ENCODE results near the gene TRIM75.
"Not testable (repeated sequence)": the region's sequence is repeated elsewhere in the genome, so short reads cannot be mapped to it uniquely, and the experiment has no call there.

The TRIM75 gene

DNA sequence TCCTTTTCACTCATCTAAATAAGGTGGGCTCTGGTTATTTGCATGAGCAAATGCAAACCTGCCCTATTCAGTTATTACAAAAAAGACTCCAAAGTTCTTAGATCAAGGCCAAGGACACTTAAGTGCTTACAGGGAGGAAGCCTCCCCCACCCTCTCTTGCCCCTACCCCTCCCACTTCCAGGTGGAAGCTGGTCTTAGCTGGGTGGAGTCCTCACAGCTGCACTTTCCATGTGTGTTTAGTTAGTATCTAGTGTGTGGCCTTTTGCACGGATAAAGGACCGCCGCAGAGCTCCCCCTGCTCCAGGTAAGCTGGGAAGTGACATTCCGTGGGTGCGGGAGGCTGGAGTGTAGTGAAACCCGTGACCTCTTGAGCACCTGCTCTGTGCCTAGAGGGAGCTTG lies at the start of gene TRIM75:
TSS of gene TRIM75 (plus strand) at position 222 of the 400 bp plus-strand sequence. CDS start 5,282 bp downstream, outside the sequence.
- DNase-seq, result no peak

DNA sequence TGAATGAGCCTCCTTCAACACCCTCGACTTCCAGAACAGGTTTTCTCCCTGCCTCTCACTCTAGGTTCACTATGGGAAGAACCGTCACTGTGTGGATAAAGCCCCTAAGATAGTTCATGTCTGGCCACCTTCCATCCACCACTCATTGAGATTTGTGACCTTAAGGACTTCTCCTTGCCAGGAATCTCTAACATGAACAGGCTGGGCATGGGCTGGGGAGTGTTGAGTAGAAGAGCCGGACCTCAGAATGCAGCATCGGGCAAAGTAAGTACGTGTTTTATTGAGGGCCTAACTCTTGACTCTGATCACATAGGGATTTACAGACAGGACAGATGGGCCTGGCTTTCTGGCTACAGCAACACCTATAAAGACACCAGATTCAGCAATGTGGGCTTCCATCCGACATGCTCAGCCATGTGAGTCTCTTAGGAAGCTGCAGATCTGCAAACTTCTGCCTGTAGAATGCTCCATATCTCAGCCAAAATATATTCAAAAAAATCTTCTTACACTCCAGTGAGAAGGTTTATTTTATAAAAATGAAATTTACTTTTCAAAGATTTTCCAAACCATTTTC lies 48.2 kb upstream of the TRIM75 start:
- peak; percentile 21 to 50 for DNase-seq

DNA sequence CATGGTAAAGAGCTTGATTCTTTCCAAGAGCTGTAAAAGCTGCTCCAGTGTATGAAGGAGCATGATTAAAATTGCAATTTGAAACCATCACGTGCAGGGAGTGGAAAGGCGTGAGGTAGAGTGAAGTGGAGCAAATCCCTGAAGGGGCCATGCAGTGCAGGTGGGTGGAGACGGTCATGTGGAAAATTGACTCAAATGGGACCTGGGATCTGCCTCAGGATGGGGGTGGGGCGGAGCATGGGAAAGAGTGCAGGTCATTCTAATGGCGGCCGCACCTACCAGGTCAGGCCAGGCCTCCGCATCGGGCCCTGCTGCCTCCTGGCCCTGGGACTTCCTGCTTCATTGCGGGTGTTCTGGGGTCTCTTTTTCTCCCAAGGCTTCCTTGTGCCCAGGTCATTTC lies 47.2 kb upstream of the TRIM75 start:
- peak; percentile 25 to 64 for DNase-seq

GRCh38 chr4:165006886-165007285 lies 46.8 kb upstream of the TRIM75 start:
- peak in 1 of 2 experiments; percentile 41 for DNase-seq

- DNase-seq, result no peak
Measured at GRCh38 chr4:165009493-165010227, 44.0 kb upstream of the TRIM75 start.

DNA sequence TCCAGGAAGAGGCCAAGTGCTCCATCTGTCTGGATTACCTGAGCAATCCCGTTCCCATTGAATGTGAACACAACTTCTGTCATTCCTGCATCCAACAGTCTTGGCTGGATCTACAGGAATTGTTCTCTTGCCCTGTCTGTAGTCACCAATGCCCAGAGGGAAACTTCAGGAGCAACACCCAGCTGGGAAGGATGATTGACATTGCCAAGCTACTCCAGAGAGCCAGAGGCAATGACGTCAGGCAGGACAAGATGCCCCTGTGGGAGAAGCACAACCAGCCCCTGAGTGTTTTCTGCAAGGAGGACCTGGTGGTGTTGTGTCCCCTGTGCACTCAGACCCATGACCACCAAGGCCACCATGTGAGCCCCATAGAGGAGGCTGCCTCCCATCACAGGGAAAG lies 43.2 kb upstream of the TRIM75 start:
- DNase-seq, result no peak

DNA sequence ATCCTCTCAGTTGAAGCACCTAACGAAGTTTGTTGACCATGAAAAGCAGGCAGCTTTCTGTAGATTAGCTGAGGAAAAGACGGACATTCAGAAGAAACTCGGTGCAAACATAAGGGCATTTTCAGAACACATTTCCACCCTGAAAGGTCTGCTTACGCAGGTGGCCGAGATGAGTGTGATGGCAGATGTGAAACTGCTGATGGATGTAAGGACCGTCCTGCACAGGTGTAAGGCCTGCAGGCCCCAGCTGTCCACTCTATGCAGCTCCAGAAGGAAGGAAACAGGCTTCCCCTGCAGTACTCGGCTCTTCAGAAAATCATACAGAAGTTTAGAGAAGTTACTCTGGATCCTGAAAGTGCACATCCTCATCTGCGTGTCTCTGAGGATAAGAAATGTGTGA lies 42.7 kb upstream of the TRIM75 start:
- DNase-seq, result peak in 1 of 2 experiments; percentile 5

GRCh38 chr4:165011403-165011802 lies 42.3 kb upstream of the TRIM75 start:
- no peak for DNase-seq

DNA sequence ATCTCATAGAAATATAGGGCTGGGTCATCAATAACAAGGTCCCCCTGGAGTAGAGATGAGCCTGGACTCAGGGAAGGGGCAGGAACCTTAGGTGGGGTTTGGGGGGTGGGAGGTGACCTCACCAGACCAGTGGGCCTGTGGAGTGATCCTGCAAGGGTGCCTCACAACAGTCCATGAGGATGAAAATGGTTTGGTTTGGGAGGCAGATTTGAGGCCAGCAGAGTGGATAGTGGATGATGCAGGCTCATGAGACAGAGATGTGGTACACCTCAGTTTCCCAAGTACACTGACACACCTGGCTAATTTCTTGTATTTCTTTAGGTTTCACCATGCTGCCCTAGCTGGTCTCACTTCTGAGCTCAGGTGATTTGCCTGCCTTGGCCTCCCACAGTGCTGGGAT lies 40.0 kb upstream of the TRIM75 start:
- no peak for DNase-seq

GRCh38 chr4:165016971-165017370 lies 36.7 kb upstream of the TRIM75 start:
- DNase-seq, result no peak

DNA sequence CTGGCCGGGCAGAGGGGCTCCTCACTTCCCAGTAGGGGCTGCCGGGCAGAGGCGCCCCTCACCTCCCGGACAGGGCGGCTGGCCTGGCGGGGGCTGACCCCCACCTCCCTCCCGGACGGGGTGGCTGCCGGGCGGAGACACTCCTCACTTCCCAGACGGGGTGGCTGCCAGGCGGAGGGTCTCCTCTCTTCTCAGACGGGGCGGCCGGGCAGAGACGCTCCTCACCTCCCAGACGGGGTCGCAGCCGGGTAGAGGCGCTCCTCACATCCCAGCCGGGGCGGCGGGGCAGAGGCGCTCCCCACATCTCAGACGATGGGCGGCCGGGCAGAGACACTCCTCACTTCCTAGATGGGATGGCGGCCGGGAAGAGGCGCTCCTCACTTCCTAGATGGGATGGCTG lies 33.7 kb upstream of the TRIM75 start:
- DNase-seq, result not testable (repeated sequence)

GRCh38 chr4:165025782-165026181 lies 27.9 kb upstream of the TRIM75 start:
- DNase-seq, result not testable (repeated sequence)

DNA sequence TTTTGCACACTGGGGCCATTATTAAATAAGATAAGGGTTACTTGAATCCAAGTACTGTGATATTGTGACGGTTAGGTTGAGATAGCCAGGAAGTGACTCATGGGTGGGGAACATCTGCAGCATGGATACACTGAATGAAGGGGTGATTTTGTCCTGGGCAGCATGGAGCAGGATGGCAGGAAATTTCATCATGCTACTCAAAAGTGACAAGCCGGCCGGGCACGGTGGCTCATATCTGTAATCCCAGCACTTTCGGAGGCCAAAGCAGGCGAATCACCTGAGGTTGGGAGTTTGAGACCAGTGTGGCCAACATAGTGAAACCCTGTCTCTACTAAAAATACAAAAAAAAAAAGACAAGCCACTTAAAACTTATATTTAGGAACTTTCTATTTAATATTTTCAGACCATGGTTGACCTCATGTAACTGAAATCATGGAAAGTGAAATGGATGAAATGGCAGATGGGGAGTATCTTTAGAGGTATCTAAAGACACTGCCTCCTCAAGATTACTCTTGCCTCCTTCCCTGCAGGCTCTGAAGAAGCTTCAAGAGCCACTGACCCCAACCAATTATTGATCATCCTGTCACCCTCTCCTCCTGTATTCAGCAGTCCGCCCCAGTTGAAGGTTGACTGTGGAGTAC lies 25.8 kb upstream of the TRIM75 start:
- DNase-seq, result no peak

DNA sequence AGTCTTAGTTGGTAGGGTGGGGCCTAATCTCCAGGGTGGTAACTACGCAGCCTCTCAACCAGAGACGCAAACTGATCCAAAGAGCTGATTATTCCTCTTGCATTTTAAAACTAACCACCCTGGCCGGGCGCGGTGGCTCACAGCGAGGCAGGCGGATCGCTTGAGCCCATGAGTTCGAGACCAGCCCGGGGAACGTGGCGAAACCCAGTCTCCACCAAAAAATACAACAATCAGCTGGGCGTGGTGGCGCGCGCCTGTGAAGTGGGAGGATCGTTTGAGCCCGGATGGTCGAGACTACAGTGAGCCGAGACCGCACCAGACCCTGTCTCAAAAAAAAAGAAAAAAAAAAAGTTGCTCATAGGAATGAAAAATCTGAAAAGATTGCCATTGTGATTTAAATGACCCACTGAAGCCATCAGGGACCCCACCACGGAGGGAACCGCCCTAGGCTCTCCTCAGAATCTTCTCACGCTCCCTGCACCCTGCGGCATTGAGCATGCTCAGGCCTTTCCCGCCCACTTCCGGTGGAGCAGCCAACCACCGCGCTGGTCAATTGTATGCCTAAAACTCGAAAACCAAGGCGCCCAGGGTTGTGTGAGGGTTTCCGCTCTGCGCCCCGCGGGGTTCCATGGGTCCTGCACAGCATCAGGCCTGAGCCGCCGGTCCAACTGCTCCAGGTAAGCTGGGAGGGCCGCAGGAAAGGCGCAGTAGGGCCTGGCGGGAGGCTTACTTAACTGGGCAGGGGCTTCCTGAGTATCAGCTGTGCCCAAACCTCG lies 22.0 kb upstream of the TRIM75 start, which contains the start of gene TRIM60:
TSS of gene TRIM60 (plus strand) at position 564 of the 776 bp plus-strand sequence. CDS start 8,074 bp downstream, outside the sequence.
- DNase-seq, result no peak

GRCh38 chr4:165048170-165048569 lies 5.5 kb upstream of the TRIM75 start:
- no peak for DNase-seq

DNA sequence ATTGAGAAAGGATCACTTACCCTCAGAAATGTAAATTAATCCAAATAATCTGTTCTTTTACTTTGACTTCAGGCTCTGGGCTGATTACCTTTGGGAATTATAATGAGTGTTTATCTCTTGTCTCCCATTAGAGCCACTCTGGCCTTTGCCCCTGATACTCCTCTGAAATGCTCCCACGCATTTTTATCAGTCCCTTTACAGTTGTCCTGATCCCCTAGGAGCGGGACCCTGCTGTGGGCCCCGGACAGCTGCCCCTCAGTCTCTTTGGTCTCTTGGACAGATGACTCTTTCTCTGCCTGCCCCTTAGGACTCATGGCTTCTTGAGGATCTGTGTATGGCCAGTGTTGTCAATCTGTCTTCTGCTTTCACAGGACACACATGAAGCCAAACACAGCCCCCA lies 1.0 kb upstream of the TRIM75 start:
- DNase-seq, result no peak

- no peak for DNase-seq
Measured at GRCh38 chr4:165055601-165056000, 1.9 kb downstream of the TRIM75 start.

DNA sequence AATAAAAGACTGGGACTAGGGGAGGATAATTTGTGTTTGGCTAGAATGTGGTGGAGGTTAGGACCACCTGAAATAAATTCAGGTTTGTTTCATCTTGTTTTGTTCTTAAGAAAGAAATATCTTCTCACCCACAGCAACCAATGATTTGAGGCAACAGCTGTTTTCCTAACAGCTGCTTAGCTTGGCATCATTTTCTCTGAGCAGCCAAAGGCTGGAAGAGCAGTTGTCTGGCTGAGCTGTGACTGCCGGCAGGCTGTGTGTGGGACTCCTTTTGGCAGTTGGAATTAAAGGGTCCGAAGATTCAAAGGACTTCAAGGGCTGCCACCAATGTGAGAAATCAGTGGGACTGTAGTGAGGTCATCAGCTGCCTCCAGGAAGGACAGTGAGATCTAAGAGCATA lies 5.0 kb downstream of the TRIM75 start:
- DNase-seq, result no peak

DNA sequence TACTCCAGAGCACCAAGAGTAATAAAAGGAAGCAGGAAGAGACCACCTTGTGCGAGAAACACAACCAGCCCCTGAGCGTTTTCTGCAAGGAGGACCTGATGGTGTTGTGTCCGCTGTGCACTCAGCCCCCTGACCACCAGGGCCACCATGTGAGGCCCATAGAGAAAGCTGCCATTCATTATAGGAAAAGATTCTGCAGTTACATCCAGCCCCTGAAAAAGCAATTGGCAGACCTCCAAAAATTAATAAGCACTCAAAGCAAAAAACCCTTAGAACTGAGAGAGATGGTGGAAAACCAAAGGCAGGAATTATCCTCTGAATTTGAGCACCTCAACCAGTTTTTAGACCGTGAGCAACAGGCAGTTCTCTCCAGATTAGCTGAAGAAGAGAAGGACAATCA lies 5.7 kb downstream of the TRIM75 start:
- DNase-seq, result peak in 1 of 2 experiments; percentile 23

DNA sequence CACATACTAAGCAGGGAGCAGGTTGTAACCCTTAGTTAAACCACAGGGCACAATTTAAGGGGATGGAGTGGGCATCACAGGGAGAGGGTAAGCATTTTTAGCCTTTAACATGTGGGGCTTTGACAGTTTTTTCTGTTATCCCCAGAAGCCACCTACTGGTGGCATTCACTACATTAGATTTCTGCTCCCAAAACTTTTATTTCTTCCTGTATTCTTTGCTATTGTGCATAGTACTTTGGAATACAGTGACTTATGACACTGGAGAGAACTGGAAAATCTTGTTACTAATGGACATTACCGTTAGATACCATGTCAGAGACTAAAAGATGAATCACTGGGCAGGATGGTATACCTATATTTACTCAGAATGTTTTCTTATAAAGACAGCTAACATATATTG lies 7.3 kb downstream of the TRIM75 start:
- peak in 1 of 2 experiments; percentile 1 for DNase-seq

- no peak for DNase-seq
Measured at GRCh38 chr4:165070560-165070959, 16.9 kb downstream of the TRIM75 start.

DNA sequence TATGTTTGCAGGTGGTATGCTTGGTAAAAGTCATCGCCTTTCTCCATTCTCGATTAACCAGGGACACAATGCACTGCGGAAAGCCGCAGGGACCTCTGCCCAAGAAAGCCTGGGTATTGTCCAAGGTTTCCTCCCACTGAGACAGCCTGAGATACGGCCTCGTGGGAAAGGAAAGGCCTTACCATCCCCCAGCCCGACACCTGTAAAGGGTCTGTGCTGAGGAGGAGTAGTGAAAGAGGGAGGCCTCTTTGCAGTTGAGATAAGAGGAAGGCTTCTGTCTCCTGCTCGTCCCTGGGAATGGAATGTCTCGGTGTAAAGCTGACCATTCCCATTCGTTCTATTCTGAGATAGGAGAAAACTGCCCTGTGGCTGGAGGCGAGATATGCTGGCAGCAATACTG lies 19.7 kb downstream of the TRIM75 start:
- DNase-seq, result not testable (repeated sequence)

- no peak for DNase-seq
Measured at GRCh38 chr4:165077034-165077578, 23.4 kb downstream of the TRIM75 start.
